ENCODE measurements around the gene JADE1.

JADE1 gene

DNA sequence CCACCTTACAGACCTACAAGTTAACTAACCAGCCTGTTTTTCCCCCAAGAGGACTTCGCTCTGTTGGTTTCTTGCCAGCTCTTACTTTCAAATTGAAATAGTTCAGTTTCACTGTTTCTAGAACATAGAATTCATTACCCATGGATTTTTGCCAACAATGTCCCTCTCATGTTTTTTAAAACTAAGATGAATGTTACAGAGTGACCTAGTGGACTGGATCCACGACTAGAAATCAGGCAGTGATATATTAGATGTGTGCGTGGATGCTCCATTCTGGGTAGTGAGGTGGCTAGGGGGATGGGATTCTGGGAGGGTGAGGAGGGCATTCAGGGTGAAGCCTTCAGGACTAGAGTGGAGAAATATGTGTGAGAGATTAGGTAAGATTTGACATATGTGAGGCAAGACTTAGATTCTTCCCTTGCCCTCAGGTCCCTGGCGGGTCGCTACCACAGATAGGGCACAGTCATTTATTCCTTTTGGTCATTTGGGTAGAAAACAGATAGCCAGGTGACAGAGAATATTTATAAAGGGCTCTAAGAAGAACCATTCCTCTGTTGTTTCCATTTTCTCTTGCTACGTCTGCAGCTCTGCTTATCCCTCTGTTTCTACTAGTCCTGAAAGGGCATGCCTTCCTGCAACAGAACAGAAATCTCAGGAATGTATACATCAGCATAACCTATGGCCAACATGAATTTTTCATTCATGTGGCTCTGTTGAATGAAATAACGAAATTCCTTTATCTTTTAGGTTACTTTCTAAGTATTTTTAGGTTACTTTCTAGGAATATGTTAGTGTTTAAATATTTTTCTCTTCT is 15.4 kb upstream of the JADE1 start:
- FAIRE-seq: no peak
- no peak for TF ChIP-seq POLR2A (IDR thresholded peaks at IDR 0.05; ENCODE audit: low read depth, low read length)
- DNase-seq (ENCODE audit: insufficient read length, low spot score): no peak

DNA sequence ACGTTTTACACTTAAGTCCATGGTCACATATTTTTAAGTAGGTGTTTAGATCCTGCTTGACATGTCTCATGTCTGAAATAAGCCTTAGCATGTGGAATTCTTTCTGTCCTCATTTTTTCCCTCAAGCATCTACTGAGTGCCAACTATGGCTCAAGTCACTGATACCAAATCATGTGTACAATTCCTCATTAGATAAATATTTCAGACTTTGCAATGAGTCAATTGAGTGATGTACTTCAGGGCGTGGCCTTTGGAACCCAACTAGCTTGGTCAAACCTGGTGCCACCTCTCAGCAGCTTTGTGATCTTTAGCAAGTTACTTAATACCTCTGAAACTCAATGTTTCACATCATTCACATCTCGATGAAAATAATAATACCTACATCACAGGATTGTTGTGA is 12.6 kb upstream of the JADE1 start:
- no peak for TF ChIP-seq POLR2A (IDR thresholded peaks at IDR 0.05; ENCODE audit: low read depth, low read length)
- DNase-seq (ENCODE audit: insufficient read length, low spot score) (no peak), FAIRE-seq (no peak)

DNA sequence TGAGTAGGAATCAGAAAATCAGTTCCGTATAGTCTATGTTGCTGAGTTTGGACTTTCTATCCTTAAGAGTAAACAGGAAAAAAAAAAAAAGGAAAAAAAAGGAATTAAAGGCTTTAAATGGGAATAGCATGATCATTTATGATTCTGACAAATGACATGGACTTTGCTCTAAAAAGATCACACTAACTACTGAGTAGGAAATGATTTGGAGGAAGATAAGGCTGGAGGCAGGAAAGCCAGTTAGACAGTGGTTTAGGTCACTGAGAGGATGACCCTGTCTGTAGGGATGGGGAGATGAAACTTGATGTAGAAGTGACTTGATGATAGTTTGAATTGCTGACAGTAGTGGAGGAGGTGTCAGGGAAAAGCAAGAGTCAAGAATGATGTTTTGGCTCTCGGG is 9.2 kb upstream of the JADE1 start:
- TF ChIP-seq POLR2A (IDR thresholded peaks at IDR 0.05; ENCODE audit: low read depth, low read length): no peak
- FAIRE-seq: no peak
- DNase-seq (ENCODE audit: insufficient read length, low spot score): no peak

DNA sequence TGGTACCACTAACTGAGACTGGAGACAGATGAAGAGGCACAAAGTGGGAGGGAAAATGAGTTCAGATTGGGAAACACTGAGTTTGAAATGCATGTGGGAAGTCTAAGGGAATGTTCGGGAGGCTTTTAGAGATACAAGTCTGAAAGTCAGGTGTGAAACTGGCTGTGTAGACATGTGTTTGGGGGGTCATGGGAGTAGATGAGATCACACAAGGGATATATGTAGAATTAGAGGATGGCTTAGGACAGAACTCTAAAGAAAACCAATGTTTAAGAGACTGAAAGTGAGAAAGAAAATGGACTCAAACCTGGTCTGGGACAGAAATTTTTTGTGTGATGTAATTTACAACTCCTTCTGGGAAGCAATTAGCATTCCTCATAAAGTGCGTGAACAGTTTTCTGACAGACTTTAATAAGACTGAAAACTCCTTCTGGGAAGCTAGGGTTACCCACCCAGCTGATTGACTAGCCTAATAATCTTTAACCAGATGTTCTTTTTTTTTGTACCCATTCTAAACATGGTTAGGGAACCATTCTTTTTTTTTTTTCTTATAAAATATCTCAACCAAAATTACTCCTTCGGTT is 8.7 kb upstream of the JADE1 start:
- DNase-seq (ENCODE audit: insufficient read length, low spot score) (no peak), FAIRE-seq (no peak)
- TF ChIP-seq POLR2A (IDR thresholded peaks at IDR 0.05; ENCODE audit: low read depth, low read length): no peak

DNA sequence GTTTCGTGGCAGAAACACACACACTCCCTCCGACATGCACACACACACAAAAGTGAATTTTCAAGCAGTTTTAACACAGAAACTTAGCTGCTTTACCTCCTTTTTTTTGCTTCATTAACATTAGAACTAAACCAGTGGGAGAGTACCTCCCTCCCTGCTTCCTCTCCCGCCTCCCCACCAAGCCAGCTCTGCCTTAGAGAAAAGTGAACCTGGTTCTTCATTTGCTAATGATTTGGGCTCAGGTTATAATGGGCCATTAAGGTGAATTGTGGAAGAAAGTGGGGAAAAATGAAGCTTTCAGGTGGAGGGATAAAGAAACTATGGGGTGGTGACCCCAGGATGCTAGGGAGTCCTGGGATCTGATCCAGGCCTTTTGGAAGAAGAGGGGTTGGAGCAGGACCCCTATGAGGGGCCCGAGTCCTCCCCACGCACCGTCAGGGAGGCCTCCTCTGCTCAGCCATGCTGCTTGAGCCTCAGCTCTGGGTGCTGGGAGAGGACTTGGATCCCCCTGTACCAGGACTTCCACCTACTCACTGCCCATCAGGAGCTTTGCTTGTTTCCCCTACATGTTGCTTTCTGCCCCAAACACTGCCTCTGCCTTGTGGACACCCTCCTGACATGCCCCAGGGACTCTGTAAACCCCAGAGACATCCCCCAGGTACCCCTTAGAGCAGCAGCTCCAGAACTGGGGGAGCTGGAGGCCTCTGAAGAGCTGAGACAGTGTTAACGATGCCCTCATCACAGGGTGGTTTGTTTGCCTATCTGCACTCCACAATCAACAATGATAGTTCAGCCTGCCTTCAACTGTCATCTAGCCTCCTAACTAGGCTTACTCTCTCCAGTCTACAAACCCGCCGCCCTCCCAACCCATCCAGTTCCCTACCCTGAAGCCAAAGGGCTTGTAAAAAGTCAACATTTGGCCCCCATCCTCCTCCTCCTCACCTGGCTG is 6.5 kb upstream of the JADE1 start:
- no peak for DNase-seq (ENCODE audit: insufficient read length, low spot score)
- TF ChIP-seq POLR2A (IDR thresholded peaks at IDR 0.05; ENCODE audit: low read depth, low read length): no peak
- no peak for FAIRE-seq

DNA sequence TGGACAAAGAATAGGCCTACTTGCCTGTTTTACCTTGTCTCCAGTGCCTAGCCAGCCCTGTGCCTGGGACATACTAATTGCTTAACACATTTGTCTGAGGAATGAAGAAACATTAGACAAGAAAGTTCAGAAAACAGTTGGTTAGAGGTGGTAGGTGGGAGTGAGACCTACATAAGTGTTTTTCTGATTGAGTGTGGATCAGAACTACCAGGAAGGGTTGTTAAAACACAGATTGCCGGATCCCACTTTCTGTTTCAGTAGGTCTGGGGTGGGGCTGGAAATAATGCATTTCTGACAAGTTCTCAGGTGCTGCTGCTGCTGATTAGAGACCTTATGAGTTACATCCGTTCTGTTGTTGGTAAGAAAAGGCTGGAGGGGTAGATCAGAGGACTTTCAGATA is 5.7 kb upstream of the JADE1 start:
- no peak for TF ChIP-seq POLR2A (IDR thresholded peaks at IDR 0.05; ENCODE audit: low read depth, low read length)
- DNase-seq (ENCODE audit: insufficient read length, low spot score) (no peak), FAIRE-seq (no peak)

DNA sequence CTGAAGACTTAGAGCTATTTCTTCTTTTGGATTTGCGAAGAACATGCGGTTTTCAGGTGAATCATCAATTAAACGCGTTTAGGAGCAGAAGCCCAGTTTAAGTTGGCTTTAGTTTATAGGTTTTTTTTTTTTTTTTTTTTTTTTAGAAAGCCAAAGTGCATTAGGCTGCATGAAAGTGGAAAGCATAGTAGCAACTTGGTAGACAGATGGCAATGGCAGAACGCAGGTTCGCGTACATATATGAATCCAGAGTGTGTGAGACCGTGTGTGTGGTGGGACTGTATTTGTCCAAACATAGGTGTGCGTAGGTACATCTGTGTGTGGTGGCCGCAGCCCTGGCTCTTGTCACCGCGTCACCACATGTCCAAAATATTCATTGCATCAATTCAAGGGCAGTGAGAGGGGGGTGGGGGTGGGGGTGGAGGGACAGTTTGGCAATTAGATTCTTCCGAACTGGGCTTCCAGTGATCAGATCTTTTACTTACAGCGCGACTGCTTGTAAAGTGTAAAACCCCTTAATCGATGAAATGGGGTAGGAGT is 901 bp downstream of the JADE1 start:
- DNase-seq (ENCODE audit: insufficient read length, low spot score) (no peak), FAIRE-seq (no peak)
- no peak for TF ChIP-seq POLR2A (IDR thresholded peaks at IDR 0.05; ENCODE audit: low read depth, low read length)

DNA sequence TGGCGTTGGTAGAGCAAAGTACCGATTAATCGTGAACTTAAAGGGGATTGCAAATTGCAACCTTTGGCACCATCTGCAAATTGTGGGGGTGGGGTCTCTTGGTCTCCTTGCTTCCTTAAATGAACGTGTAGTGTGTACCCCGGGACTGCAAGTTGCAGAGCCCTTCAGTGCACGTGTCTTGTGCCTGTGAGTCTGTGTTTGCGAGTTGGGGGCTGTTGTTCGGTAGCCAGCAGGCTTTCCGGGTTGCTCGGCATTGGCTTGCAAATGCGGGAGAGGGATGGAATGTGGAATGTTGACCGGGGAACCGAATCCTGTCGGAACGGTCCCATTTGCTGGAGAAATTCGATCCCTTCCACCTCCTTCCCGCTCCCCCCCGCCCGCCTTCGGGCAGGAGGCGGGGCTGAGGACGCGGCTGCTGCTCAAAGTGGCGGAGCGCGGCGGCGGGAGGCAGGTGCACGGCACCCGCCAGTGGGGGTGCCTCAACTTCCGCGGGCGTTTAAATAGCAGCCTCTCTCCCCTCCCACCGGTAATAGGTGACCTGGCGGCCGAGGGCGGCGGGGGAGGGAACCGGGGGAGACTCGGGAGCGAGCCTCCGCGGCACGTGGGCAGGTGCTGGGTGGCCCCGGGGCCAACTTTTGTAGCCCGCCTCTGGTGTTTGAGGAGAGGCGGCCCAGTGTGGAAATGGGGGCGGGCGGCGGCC is 1.5 kb downstream of the JADE1 start:
- TF ChIP-seq POLR2A (IDR thresholded peaks at IDR 0.05; ENCODE audit: low read depth, low read length): peak; percentile 54
- DNase-seq (ENCODE audit: insufficient read length, low spot score): peak; percentile 54
- FAIRE-seq: peak; percentile 23

DNA sequence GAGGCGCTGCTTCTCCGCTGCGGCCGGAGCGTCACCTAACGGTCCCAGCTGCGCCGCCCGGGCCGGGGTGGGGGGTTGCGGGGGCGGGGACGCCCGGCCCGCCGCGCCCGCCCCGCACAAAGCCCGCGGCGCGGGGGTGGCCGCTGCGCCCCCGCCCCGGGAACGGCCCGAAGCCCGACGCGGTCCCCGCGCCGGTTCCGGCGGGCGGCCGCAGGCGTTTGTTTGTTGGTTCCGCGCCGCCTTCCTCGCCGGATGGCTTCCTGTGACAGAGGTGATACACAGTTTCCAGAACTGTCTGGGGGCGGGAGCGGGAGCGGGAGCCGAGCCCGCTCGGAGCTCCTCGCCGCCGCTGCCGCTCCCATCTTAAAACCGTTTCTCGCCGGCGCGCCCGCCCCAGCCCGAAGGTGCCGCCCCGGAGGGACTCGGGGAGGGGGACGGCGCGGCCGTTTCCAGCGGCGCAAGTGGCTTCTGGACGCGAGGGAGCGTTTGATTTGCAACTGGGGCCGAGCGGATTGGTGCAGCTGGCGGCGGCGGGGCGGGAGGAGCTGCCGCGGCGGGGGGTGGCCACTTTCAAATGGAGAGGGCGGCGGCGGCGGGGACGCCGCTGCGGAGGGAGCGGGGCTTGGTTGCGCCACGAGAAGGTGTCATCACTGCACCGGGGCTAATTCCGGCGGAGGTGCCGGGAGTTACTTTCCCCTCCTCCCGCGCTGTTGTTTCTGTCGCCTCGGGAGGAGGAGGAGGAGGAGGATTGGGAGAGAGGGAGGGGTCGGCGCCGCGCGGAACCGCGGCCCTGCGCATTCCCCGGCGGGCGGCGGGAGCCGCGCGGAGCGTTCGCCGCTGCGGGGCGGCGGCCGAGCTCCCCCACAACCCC is 2.3 kb downstream of the JADE1 start:
- TF ChIP-seq POLR2A (IDR thresholded peaks at IDR 0.05; ENCODE audit: low read depth, low read length): peak; percentile 47
- DNase-seq (ENCODE audit: insufficient read length, low spot score) (peak; percentile 65), FAIRE-seq (no peak)

DNA sequence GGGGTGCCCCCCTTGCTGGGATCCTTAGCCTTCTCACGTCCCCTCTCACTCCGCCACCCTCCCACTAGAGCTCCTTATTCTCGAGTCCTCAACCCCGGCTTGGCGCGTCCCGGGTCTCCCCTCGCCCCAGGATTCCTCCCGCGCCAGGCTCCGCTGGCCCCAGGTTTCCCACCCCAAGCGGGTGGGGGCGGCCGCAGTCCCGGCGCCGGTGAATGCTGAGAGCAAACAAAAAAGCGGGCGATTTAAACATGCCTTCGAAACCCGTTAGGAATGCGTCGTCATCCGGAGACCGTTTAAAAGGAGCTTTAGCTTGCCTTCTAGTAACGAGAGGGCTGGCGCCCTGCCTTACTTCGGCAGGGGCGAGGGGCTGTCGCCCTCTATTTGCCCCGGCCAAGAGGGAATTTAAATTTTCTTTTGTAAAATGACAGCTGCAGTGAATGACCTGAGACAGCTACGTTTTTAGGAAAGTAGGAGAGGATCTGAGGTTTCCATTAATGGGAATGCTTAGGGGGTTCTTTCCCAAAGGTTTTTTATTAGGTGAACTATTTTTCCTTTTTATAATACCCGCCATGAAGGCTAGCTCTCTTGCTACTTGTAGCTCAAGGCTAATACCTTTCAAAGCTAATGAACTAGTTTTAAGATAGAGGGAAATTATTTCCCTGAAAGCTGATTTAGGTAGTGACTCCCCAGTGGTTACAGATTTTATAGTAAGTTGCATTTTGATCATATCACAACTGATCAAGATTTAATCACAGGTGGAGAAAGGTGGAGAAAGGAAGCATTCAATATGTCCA is 3.1 kb downstream of the JADE1 start:
- FAIRE-seq: no peak
- peak; percentile 37 for DNase-seq (ENCODE audit: insufficient read length, low spot score)
- no peak for TF ChIP-seq POLR2A (IDR thresholded peaks at IDR 0.05; ENCODE audit: low read depth, low read length)

DNA sequence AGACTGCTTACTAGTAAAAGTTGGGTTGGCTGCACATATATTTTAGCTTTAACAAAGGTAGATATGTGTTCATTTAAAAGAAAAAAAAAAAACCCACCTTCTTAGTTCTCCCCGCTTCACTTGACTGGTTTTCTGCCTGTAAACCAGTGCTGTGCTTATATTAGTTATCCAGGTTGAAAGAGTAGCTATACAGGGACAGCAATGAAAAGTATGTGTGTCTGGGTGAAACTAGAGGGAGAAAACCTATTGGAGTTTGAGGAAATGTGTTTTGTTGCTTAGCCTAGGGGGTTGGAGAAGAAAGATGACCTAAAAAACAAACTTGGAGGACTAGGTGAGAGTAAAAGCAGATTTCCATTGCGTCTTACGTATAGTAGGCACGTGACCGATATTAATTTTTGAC is 4.5 kb downstream of the JADE1 start:
- FAIRE-seq (no peak), DNase-seq (ENCODE audit: insufficient read length, low spot score) (no peak)
- TF ChIP-seq POLR2A (IDR thresholded peaks at IDR 0.05; ENCODE audit: low read depth, low read length): no peak

DNA sequence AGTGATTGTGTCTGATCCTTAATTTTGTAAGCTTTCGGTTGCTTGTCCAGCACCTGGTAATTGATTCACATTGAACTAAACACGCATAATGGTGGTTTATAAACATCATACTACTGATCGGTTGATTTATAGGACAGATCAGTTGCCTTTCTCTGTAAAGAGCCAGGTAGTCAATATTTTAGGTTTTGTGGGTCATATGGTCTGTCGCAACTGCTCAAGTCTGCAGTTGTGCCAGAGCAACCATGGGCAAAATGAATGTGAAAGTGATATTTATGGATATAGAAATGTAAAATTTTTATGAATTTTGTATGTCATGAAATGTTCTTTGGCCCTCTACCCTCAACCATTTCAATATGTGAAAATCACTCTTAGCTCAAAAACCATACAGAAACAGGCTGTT is 8.9 kb downstream of the JADE1 start:
- TF ChIP-seq POLR2A (IDR thresholded peaks at IDR 0.05; ENCODE audit: low read depth, low read length): no peak
- no peak for FAIRE-seq
- no peak for DNase-seq (ENCODE audit: insufficient read length, low spot score)
